ENCODE measurements around the gene SMIM28. TPM values are rescaled to one million over a fixed set of nuclear protein-coding genes. Genes with fewer than 3 reads are reported as not detected.

The SMIM28 gene
- total and polyA plus RNA-seq, 8 donors: not detected

DNA sequence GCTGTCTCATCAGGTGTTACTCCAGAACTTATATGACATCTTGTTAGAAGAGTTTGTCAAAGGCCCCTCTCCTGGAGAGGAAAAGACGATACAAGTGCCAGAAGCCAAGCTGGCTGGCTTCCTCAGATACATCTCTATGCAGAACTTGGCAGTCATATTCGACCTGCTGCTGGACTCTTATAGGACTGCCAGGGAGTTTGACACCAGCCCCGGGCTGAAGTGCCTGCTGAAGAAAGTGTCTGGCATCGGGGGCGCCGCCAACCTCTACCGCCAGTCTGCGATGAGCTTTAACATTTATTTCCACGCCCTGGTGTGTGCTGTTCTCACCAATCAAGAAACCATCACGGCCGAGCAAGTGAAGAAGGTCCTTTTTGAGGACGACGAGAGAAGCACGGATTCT is 43.7 kb upstream of the SMIM28 start:
- Histone ChIP-seq H3K9me3 (no peaks in the 10 kb centered on the region), H3K27me3 (no peaks in the 10 kb centered on the region), H3K36me3 (peaks cover 0 to 25% of the 10 kb centered on the region in 2 donors), H3K27ac (no peak overlapping the region), H3K4me3 (no peak overlapping the region), H3K4me1 (no peaks in the 10 kb centered on the region)
- ATAC-seq: no peak
- TF ChIP-seq, protein P1, sequence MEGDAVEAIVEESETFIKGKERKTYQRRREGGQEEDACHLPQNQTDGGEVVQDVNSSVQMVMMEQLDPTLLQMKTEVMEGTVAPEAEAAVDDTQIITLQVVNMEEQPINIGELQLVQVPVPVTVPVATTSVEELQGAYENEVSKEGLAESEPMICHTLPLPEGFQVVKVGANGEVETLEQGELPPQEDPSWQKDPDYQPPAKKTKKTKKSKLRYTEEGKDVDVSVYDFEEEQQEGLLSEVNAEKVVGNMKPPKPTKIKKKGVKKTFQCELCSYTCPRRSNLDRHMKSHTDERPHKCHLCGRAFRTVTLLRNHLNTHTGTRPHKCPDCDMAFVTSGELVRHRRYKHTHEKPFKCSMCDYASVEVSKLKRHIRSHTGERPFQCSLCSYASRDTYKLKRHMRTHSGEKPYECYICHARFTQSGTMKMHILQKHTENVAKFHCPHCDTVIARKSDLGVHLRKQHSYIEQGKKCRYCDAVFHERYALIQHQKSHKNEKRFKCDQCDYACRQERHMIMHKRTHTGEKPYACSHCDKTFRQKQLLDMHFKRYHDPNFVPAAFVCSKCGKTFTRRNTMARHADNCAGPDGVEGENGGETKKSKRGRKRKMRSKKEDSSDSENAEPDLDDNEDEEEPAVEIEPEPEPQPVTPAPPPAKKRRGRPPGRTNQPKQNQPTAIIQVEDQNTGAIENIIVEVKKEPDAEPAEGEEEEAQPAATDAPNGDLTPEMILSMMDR (IDR thresholded peaks at IDR 0.05): no peak
- no peak for DNase-seq
- intact Hi-C loops (cut with DNase I): no loop called here

DNA sequence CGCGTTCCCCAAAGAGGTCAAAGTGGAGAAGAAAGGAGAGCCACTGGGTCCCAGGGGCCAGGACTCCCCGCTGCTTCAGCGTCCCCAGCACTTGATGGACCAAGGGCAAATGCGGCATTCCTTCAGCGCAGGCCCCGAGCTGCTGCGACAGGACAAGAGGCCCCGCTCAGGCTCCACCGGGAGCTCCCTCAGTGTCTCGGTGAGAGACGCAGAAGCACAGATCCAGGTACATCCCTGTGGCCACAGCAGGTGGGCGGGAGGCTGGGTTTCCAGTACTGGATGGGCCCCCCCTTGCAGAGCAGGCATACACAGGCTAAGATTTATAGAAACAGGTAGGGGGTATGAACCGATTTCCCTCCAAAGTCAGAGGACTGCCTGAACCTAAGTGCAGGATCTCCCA is 42.7 kb upstream of the SMIM28 start:
- Histone ChIP-seq H3K27ac (no peak overlapping the region), H3K27me3 (no peaks in the 10 kb centered on the region), H3K36me3 (peaks cover 0 to 25% of the 10 kb centered on the region in 2 donors), H3K9me3 (no peaks in the 10 kb centered on the region), H3K4me1 (no peaks in the 10 kb centered on the region), H3K4me3 (no peak overlapping the region)
- DNase-seq (no peak), ATAC-seq (no peak)
- intact Hi-C loops (cut with DNase I): no loop called here
- TF ChIP-seq, protein P1 (IDR thresholded peaks at IDR 0.05): no peak

DNA sequence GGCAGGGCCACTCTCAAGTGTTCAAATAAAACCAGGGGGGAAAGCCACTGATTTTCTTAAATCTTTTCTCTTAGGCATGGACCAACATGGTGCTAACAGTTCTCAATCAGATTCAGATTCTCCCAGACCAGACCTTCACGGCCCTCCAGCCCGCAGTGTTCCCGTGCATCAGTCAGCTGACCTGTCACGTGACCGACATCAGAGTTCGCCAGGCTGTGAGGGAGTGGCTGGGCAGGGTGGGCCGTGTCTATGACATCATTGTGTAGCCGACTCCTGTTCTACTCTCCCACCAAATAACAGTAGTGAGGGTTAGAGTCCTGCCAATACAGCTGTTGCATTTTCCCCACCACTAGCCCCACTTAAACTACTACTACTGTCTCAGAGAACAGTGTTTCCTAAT is 41.5 kb upstream of the SMIM28 start:
- H3K4me1 ChIP-seq: no peaks in the 10 kb centered on the region
- H3K27me3 ChIP-seq: no peaks in the 10 kb centered on the region
- DNase-seq (no peak), ATAC-seq (no peak)
- no peaks in the 10 kb centered on the region for H3K9me3 ChIP-seq
- H3K36me3 ChIP-seq: peaks cover 0 to 25% of the 10 kb centered on the region in 2 donors
- no peak overlapping the region for H3K4me3 ChIP-seq
- TF ChIP-seq, protein P1 (IDR thresholded peaks at IDR 0.05): no peak
- no peak overlapping the region for H3K27ac ChIP-seq
- intact Hi-C loops (cut with DNase I): no loop called here

DNA sequence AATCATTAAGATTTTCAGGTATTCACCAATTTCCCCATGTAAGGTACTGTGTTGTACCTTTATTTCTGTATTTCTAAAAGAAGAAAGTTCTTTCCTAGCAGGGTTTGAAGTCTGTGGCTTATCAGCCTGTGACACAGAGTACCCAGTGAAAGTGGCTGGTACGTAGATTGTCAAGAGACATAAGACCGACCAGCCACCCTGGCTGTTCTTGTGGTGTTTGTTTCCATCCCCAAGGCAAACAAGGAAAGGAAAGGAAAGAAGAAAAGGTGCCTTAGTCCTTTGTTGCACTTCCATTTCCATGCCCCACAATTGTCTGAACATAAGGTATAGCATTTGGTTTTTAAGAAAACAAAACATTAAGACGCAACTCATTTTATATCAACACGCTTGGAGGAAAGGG is 40.6 kb upstream of the SMIM28 start:
- no peak overlapping the region for H3K27ac ChIP-seq
- peaks cover 0 to 25% of the 10 kb centered on the region in 2 donors for H3K36me3 ChIP-seq
- ATAC-seq (no peak), DNase-seq (no peak)
- H3K9me3 ChIP-seq: no peaks in the 10 kb centered on the region
- no peaks in the 10 kb centered on the region for H3K4me1 ChIP-seq
- TF ChIP-seq, protein P1 (IDR thresholded peaks at IDR 0.05): no peak
- H3K4me3 ChIP-seq: no peak overlapping the region
- intact Hi-C loops (cut with DNase I): no loop called here
- no peaks in the 10 kb centered on the region for H3K27me3 ChIP-seq

DNA sequence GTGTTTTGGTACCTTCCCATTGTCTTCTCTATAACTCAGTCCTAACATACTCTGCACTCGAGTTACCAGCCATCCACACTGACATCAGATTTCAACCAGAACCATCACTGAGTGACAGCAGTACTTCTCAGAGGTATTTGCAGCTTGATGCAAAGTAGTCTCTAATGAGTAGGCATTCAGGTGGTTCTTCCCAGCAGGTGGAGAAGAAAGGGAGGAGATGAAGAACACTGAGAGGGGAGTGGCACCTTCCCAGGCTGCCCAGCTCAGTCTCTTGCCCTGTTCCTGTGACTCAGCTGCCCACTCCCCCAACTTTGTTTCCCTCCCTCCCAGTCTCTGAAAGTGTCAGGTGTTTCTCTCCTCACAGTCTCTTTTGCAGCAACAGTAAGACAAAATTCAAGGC is 38.7 kb upstream of the SMIM28 start:
- no peak for ATAC-seq
- TF ChIP-seq, protein P1 (IDR thresholded peaks at IDR 0.05): no peak
- Histone ChIP-seq H3K9me3 (no peaks in the 10 kb centered on the region), H3K4me3 (no peak overlapping the region), H3K36me3 (peaks cover 0 to 22% of the 10 kb centered on the region in 2 donors), H3K27ac (no peak overlapping the region), H3K27me3 (no peaks in the 10 kb centered on the region), H3K4me1 (no peaks in the 10 kb centered on the region)
- intact Hi-C loops (cut with DNase I): no loop called here
- DNase-seq: no peak

Measured in left lung (tissue), 10 donors.